DOHH2 (cell line): ENCODE data around the gene MINDY2.

Source experiments
- EZH2phosphoT487 ChIP-seq: fragments of 200-600 bp; sonication (generic); IDR thresholded peaks from 2 replicates; pipeline ENCODE4 v1.6.1; 2017; ENCODE audit warnings: borderline replicate concordance, mild to moderate bottlenecking, antibody characterized with exemption, low read length, moderate library complexity, mixed read lengths
- TF ChIP-seq, protein P1 (sequence below): fragments of 200-600 bp; sonication (generic); IDR thresholded peaks from one replicate; pipeline ENCODE4 v1.5.1; 2014; ENCODE audit warnings: antibody characterized with exemption, mild to moderate bottlenecking, low read depth, low read length; ENCODE audit not compliant: poor library complexity, severe bottlenecking

- TF ChIP-seq, protein P1, sequence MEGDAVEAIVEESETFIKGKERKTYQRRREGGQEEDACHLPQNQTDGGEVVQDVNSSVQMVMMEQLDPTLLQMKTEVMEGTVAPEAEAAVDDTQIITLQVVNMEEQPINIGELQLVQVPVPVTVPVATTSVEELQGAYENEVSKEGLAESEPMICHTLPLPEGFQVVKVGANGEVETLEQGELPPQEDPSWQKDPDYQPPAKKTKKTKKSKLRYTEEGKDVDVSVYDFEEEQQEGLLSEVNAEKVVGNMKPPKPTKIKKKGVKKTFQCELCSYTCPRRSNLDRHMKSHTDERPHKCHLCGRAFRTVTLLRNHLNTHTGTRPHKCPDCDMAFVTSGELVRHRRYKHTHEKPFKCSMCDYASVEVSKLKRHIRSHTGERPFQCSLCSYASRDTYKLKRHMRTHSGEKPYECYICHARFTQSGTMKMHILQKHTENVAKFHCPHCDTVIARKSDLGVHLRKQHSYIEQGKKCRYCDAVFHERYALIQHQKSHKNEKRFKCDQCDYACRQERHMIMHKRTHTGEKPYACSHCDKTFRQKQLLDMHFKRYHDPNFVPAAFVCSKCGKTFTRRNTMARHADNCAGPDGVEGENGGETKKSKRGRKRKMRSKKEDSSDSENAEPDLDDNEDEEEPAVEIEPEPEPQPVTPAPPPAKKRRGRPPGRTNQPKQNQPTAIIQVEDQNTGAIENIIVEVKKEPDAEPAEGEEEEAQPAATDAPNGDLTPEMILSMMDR = no peak
- TF ChIP-seq EZH2phosphoT487 = no peak
Observed at GRCh38 chr15:58910456-58910855, 139.4 kb downstream of the MINDY2 start.
